HPDE6-E6E7 (cell line): ENCODE measurements around the gene ALOX5AP.
A peak's percentile ranks its signal among the peaks of the same experiment; 100 is the strongest.

ENCODE experiments used
- DNase-seq: peaks from one replicate; pipeline ENCODE4 v3.0.0; 2011; ENCODE audit warnings: missing footprints; ENCODE audit errors: extremely low spot score

The ALOX5AP gene

DNA sequence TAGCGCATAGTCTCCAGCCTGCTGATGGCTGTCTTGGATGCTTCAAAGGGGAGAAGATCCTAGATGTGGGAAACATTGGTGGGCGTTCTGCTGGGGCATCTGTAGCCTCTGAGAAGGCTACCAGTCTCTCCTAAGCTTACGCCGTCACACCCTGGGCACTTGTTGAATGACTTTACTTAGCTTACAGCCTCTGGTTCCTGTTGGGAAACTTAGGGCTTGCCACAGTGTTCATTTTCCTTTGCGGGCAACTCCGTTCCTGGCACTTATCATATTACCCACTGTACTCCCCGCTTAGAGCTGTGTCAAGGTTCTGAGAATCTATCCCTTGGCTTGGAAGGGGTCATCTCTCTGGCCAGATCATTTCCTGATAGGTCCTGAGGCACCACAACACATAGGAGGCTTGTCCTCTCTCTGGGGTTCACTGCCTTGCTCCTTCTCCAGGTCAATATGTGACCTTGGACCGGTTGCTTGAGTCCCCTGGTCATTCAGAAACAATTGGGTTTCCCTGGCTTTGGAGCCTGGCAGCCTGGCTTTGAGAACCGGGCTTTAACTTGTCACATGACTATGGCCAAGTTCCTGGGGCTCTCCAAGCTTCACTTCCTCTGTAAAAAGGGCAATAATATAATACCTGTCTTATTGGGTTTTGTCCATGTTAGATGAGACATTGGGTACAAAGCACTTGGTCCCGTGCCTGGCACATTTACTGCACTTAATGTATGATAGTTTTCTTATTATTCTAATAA, 20.5 kb upstream of the ALOX5AP start:
- DNase-seq, result no peak

GRCh38 chr13:30715372-30715756, 20.0 kb upstream of the ALOX5AP start:
- no peak for DNase-seq

DNA sequence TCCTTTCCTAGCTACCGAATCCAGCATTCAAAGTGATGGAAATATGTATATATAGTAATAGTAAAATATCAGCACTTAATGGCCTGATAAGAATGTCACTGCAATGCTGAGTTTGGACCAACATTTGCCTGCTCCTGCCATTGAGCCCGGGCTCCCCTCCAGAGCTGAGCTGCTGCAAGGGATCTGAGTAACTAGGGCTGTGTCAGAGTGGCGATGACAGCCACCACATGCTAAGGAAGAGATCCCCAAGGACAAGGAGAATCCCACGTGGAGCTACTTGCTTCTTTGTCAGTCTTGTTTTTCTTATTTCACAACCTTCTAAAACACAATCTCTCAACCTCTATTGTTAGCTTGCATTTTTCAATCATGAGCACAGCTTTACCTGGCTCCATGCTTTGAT, 19.5 kb upstream of the ALOX5AP start:
- DNase-seq, result no peak

- DNase-seq, result peak; percentile 56
These were observed 16.4 kb upstream of the ALOX5AP start for GRCh38 chr13:30718661-30719524.

- no peak for DNase-seq
These were observed 15.8 kb upstream of the ALOX5AP start for GRCh38 chr13:30719525-30719914.

DNA sequence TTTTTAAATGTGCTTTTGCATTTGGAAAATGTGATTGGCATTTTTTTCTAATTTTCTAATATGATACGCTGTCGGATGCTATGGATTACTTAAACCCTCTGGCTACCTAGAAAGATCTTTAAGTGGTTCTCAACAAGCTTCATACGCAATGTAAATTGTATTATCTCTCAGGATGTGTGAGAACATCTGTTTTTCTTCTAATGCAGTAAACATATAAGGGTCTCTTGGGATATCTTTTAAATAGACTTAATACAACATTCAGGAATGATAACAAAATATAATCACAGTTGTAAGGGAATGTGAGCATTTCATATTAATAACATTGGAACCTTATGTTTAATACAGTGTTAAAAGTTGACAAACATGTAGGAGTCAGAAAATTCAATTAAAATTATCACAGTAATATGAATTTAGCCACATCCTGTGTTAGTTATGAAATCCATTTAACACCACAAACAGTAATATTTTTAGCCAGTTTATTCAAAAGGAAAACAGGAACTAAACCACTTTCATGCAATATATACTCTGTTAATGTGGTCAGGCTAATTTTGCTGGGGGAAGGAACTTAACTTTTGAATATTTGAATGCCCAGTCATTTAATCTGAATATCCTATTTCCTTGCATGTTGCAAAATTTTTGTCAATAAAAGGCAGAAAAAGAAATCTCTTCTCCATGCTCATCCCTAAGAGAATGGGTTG, 15.0 kb upstream of the ALOX5AP start:
- no peak for DNase-seq

DNA sequence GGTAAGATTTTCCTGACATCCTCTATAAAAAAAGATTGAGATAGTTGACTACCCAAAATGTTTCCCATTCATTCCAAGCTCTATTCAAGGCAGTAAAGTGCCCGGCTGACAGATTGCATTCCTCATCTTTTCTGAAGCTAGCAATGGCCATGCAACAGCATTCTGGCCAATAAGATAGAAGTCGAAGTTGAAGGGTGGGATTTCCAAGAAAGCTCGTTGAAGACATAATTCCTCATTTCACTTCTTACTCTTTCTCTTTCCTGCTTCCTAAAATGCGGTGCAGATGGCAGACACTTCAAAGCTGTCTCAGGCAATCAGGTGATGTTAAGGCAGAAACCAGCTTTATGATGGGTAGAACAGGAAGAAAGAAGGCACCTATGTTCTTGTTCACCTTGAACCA, 13.4 kb upstream of the ALOX5AP start:
- no peak for DNase-seq

DNA sequence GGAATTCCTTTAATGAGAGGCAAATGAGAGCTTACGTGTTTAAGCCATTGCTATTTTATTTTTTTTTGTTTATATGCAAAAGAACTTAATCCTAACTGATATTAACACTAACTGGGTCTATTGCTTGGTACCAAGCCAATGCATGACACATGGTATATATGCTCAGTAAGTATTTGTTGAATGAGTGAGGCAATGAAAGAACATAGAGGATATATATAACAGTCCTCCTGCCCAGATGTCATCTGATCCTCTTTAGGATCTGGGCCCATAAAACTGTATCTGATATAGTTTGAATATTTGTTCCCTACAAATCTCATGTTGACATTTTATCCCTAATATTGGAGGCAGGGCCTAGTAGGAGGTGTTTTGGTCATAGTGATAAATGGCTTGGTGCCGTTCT, 13.0 kb upstream of the ALOX5AP start:
- DNase-seq, result no peak

DNA sequence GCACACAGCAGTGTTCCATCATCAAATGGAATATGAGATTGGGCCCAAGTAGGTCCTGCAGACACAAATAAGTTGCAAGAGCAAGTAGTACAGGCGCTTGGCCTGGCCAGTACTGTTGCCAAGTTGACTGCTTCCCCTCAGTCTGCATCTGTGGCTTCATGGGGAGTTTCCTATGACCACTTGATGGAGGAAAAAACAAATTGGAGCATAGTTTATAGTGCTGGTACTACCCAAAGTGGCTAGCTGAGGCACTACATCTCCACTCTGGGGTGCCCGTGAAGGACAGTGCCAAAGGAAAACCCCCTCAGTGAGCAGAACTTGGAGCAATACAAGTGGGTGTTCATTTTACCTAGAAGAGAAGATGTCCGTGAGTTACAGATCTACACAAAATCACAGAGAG, 10.6 kb upstream of the ALOX5AP start:
- no peak for DNase-seq

- no peak for DNase-seq
These were observed 9.8 kb upstream of the ALOX5AP start for GRCh38 chr13:30725326-30726085.

DNA sequence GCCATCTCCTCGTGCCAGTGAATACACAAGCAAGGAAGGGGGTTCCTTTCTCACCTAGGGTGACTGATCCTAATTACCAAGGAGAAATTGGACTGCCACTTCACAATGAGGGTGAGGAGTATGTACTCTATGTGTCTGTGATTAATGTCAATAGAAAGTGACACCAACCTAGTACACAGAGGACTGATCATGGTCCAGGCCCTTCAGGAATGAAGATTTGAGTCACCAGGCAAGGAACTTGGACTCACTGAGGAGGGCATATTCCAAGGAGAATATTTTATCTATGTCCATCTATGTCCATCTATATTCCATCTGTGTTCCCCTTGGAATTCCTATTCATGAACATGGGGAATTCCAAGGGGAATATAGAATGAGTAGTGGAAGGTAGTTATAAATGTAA, 9.2 kb upstream of the ALOX5AP start:
- no peak for DNase-seq

DNA sequence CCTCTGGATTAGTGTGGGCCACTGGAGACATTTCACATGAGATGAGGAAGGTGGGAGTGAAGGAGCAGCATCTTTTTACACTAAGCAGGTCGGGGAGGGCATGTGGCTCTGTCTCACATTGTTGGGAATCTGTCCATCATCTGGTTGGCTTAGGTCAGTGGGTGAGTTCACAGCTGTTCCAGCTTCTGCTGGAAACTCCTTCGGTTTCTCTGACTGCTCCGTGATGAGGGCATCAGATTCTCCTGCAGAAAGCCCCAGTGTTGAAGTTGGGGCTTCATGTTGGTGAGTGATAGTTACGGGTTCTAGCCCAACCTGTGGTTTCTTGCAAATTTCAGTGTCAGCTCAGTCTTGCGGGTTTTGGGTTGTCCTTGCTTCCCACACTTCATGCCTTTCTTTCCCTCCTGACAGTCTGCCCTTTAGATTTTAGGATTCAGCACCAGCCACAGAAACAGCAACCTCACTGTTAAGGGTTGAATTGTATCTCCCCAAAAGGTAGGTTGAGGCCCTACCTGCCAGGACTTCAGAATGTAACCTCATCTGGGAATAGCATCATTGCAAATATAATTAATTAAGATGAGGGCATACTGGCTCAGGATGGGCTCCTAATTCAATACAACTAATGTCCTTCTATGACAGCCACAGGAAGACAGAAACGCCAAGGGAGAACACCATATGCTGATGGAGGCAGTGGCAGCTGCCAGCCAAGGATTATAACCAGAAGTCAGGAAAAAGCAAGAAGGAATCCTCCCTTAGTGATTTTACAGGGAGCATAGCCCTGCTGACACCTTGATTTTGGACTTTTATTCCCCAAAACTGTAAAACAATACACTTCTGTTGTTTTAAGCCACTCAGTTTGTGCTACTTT, 7.6 kb upstream of the ALOX5AP start:
- DNase-seq, result no peak

- DNase-seq, result no peak
These were observed 5.5 kb upstream of the ALOX5AP start for GRCh38 chr13:30729801-30730200.

DNA sequence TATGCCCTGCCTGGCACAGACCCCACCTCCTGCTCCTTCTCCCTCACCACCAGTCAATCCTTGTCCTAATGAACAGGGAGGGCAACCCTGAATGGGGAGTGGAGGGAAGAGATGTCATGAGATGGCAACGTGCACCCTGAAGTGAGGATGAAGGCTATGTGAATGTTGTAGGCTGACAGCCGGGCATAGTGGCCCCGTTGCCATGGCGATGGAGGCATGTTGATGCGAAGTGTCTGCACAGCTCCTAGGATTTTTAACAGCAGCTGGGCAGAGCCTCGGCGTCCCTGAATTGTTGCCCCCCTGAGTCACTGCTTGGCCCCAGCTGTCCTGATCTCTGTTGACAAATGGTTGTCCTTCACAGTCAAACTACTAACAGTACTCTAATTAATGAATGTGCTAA, 4.8 kb upstream of the ALOX5AP start:
- DNase-seq, result no peak

DNA sequence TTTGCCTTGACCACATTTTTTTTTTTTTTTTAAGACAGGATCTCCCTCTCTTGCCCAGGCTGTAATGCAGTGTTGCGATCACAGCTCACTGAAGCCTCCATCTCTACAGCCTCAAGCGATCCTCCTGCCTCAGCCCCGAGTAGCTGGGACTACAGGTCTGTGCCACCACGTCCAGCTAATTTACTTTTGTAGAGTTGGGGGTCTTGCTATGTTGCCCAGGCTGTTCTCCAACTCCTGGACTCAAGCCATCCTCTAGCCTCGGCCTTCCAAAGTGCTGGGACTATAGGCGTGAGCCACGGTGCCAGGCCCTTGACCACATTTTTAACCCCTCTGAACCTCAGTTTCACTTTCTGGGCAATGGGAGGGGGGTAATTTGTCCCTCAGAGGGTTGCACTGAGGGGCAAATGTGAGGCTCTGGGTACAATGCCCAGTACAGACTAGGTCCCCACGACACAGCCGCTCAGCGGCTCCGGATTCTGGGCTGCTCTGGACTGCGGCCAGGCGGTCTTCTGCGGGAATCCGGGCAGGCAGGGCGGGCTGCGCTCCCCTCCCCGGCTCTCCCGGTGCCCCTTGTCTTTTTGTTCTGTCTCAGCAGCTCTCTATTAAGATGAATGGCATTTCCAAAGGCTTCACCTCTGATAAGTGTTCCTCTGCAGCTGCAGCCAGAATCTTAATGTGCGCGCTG, 3.8 kb upstream of the ALOX5AP start:
- no peak for DNase-seq

DNA sequence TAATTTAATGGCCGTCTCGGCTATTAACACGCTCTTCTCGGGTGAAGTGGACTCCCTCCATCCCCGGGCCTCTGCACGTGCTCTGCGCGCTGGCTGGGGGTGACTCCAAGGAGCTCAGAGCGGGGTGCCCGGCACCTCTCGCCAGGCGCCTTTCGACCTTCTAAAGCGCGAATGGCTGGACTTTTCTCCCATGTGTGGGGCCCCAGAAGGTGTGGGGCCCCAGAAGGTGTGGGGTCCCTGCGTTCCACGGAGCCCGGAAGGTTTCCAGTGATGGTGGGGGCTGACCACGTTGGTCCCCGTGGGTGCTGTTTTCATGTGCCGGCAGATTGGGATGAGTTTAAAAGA, 3.3 kb upstream of the ALOX5AP start:
- no peak for DNase-seq

DNA sequence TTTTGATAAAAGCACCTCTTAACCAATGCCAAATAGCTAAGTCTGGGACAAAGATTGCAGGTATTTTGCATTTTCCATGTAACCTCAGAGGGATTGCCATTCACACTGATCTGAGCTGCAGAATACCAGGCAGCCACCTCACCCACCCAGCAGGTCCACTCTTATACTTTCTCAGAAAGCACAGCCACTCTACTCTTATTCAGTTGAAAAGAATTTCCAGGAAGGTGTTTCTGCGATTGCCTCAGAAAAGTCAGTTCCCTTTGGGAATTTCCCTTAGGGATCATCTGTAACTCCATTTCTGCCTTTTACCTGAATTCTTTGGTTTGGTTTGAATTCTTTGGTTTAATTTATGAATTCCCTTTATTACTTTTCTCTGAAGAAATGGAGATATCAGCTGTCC, 904 bp upstream of the ALOX5AP start:
- no peak for DNase-seq

GRCh38 chr13:30735872-30736175, 481 bp downstream of the ALOX5AP start:
- DNase-seq, result no peak

- no peak for DNase-seq
These were observed 1.3 kb downstream of the ALOX5AP start for GRCh38 chr13:30736461-30737320.
